NCI-H510A treated with DMSO at 0.1 percent for 48 hours (cell line): ENCODE data around the gene SAMMSON.
A peak's percentile ranks its signal among the peaks of the same experiment; 100 is the strongest.

Source experiments
- DNase-seq: peaks from one replicate; lab custom pipeline; 2025; lab: John Stamatoyannopoulos, UW

SAMMSON gene

DNA sequence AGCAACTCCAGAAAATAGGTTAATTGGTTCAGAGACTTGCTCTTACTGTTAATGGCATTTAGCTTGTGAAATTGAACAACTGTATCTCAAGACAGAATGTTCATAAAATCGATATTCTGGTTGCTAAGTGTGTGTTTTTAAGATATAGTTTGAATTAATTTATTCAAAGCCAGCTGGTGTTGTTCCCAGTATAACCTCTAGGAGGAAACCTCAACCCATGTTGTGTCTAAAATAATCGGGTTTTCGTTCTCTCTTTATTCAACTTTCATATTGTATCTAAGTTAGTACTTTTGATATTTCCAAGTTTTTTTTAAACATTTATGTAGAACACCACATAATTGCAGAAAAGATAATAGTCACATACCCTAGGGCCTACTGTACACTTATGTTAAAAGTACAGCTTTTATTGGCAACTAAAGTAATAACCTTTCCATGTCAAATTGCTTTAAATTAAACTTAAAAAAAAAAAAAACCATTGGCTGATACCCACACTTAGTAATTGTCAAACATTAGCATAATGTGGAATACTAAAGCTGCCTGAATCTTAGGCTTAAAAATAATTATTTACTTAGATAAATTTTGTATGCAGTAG, 90.9 kb downstream of the SAMMSON start:
- DNase-seq = peak; percentile 16

GRCh38 chr3:70094197-70094596, 94.7 kb downstream of the SAMMSON start:
- no peak for DNase-seq

- DNase-seq = no peak
Observed at GRCh38 chr3:70095260-70095659, 95.7 kb downstream of the SAMMSON start.

DNA sequence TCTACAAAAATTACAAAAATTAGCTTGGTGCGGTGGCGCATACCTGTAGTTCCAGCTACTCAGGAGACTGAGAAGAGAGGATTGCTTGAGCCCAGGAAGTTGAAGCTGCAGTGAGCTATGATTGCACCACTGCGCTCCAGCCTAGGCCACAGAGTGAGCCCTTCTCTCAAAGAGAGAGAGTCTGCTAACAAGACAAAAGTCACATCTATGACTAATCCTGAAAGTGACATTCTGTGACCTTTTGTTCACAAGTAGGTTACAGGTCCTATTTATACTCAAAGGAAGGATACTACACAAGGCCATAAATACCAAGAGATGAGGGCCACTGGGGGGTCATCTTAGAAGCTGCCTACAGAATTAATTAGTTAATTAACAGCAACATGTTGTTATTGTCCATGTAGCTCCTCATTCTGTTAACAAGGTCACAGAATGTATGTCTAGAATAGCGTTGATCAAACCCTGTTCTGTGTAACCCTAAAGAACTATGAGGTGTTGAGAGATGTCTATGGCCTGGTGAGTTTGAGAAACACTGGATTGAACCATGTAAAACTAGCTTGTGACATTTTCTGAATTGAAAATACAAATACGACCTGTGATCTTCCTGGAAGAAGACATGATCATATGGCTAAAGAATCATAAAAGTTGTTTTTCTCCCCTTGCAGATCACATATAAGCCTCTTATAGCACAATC, 97.0 kb downstream of the SAMMSON start:
- DNase-seq = no peak

DNA sequence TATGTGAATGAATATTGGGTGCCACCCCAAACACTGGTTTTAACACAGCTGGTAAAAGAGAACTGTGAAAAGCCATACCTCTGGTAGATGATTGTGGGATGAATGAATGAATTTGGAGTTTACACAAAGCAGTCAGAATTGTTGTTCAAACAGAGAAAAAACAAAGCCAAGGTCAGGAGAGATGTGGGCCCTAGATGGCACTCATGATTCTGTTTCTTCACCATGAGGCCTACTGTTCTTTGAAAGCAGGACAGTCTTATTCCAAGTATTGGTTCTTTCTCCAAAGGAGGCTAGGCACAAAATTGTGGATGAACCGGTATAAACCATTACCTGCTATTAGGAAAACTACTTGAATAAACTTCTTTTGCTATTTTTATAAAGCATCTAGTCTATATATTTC, 97.6 kb downstream of the SAMMSON start:
- no peak for DNase-seq

- no peak for DNase-seq
Observed at GRCh38 chr3:70108072-70108471, 108.5 kb downstream of the SAMMSON start.

GRCh38 chr3:70108546-70108945, 109.0 kb downstream of the SAMMSON start:
- no peak for DNase-seq

GRCh38 chr3:70110066-70110465, 110.5 kb downstream of the SAMMSON start:
- DNase-seq = no peak

DNA sequence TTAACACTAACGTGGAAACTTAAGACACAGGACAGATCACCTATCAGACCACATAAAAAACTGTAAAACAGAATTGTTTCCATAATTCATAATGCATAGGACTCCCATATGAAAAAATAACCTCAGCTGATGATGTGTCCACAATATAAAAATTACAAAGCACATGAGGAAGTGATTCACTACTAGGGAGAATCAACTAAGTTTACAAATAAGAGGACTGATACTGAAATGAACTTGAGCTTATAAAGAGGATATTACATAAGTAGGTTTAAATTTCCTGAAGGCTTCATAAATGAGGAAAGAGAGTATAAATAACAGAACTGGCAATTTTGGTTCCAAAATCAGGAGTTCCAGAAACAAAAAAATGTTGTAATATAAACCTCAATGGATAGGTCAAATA, 111.9 kb downstream of the SAMMSON start:
- no peak for DNase-seq

GRCh38 chr3:70112751-70113150, 113.2 kb downstream of the SAMMSON start:
- no peak for DNase-seq

GRCh38 chr3:70114431-70114830, 114.9 kb downstream of the SAMMSON start:
- DNase-seq = no peak

DNA sequence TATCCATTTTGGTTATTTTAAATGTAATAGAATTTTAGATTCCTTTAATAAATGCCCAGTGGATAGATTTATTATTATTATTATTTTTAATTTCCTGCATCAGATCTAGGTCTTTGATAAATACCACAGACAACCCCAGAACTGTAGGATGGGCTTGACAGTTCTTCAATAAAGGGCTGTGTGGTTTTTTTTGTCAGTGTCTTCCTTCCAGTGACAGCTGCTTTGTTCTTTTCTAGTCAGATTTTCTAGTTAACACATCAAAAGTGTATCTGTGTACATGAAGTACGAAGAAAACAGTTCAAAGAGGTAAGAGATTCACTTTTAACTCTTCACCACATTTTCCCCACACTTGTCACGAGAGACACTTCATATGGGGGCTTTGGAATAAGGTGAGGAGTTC, 120.3 kb downstream of the SAMMSON start:
- no peak for DNase-seq
